Nephron (organoid): Measurements from ENCODE around the gene HIVEP1.

Source experiments
- H3K27ac Mint-ChIP-seq, 3 experiments: 2 replicates each; pipeline ENCODE4 v1.8.0; 2020; ENCODE audit warnings: mixed read lengths in 3 of 3, mild to moderate bottlenecking in 2 of 3, moderate library complexity in 1 of 3
- H3K27me3 Mint-ChIP-seq: 2 replicates; pipeline ENCODE4 v1.8.0; 2021; ENCODE audit warnings: low read depth, mild to moderate bottlenecking, moderate library complexity, mixed read lengths
- H3K36me3 Mint-ChIP-seq: 2 replicates; pipeline ENCODE4 v1.8.0; 2020; ENCODE audit warnings: low read depth, mixed read lengths
- H3K4me1 Mint-ChIP-seq: 2 replicates; pipeline ENCODE4 v1.8.0; 2020; ENCODE audit warnings: mixed read lengths
- H3K4me3 Mint-ChIP-seq, 3 experiments: 2 replicates each; pipeline ENCODE4 v1.8.0; 2020; ENCODE audit warnings: mild to moderate bottlenecking in 3 of 3, mixed read lengths in 3 of 3, moderate library complexity in 2 of 3
- H3K9me3 Mint-ChIP-seq: 2 replicates; pipeline ENCODE4 v1.8.0; 2020; ENCODE audit warnings: mixed read lengths
- TF ChIP-seq, protein P1 (sequence below), 3 experiments: fragments of 200-600 bp; sonication (generic); IDR thresholded peaks; one replicate each; pipeline ENCODE4 v1.5.0; 2021; ENCODE audit warnings: antibody characterized with exemption in 3 of 3; ENCODE audit not compliant: unreplicated experiment in 3 of 3

The HIVEP1 gene

DNA sequence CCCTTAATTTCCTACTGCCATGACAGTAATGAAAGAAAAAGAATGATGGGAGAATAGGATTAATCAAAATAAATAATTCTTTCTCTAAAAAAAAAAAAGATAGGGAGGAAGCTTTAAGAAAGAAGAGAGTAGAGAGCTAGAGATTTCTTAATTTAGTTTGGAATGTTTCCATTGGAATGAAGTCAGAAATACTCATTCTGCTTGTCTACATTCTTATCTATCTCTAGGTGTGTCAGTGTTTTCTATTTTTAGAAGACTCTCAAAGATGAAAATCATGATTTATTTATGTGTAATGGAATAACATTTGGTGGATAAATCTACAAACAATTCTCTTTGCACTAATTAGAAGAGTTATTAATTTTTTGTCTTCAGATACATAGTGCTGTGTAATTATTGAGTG, 38.0 kb upstream of the HIVEP1 start:
- Mint-ChIP-seq H3K4me3 (no peak overlapping the region), H3K27ac (peak overlapping the region in 1 of 3 experiments; percentile 12), H3K4me1 (peaks cover 33% of the 10 kb centered on the region), H3K9me3 (peaks cover 2% of the 10 kb centered on the region), H3K36me3 (no peaks in the 10 kb centered on the region), H3K27me3 (no peaks in the 10 kb centered on the region)
- TF ChIP-seq, protein P1, sequence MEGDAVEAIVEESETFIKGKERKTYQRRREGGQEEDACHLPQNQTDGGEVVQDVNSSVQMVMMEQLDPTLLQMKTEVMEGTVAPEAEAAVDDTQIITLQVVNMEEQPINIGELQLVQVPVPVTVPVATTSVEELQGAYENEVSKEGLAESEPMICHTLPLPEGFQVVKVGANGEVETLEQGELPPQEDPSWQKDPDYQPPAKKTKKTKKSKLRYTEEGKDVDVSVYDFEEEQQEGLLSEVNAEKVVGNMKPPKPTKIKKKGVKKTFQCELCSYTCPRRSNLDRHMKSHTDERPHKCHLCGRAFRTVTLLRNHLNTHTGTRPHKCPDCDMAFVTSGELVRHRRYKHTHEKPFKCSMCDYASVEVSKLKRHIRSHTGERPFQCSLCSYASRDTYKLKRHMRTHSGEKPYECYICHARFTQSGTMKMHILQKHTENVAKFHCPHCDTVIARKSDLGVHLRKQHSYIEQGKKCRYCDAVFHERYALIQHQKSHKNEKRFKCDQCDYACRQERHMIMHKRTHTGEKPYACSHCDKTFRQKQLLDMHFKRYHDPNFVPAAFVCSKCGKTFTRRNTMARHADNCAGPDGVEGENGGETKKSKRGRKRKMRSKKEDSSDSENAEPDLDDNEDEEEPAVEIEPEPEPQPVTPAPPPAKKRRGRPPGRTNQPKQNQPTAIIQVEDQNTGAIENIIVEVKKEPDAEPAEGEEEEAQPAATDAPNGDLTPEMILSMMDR (IDR thresholded peaks at IDR 0.05; ENCODE audit: unreplicated experiment in 3 of 3) = no peak

DNA sequence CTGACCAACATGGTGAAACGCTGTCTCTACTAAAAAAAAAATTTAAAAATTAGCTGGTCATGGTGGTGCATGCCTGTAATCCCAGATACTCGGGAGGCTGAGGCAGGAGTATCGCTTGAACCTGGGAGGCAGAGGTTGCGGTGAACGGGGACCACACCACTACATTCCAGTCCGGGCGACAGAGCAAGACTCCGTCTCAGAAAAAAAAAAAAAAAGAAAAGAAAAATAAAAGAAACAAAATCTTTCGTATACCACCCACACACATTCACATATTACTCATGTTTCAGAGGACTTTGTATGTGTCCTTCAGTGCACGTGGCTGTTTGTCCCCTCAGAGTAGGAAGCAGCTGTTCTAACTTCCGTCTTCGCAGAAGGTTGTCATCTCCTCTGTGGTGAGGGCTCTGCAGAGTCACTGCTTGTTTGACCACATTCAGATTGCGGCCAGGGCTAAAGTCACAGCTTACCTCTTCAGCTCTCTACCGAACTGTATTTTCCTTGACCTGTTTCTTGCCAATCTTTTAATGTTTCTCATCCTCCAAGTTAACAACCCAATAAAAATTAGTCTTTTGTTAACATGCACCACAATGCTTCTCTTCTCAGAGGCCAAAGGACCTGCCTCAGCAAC, 36.6 kb upstream of the HIVEP1 start:
- Mint-ChIP-seq H3K27me3 (no peaks in the 10 kb centered on the region), H3K36me3 (no peaks in the 10 kb centered on the region)
- TF ChIP-seq, protein P1 (IDR thresholded peaks at IDR 0.05; ENCODE audit: unreplicated experiment in 3 of 3) = no peak

DNA sequence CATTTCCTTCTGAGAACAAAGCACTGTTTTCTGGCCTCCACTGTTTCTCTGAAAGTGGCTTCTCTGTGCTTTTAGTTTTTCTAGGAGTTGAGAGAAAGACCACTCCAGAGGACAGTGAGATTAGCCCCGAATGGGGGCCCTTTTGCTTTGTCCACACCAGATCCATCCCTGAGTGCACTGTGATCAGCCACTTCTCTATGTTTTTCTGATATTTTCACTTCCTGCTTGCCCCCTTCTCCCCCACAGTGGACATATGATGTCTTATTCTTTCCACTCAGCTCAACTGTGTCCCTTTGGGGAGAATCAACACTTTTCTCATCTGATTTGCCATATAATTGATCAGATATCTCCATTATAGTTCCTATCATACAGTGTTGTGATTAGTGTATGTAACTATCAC, 35.6 kb upstream of the HIVEP1 start:
- no peak overlapping the region for H3K4me3 Mint-ChIP-seq
- H3K27me3 Mint-ChIP-seq = no peaks in the 10 kb centered on the region
- no peak overlapping the region for H3K27ac Mint-ChIP-seq
- no peaks in the 10 kb centered on the region for H3K36me3 Mint-ChIP-seq
- peaks cover 24% of the 10 kb centered on the region for H3K4me1 Mint-ChIP-seq
- no peaks in the 10 kb centered on the region for H3K9me3 Mint-ChIP-seq
- TF ChIP-seq, protein P1 (IDR thresholded peaks at IDR 0.05; ENCODE audit: unreplicated experiment in 3 of 3) = no peak

More for the DNA sequence above, 36.6 kb upstream of the HIVEP1 start:
- Mint-ChIP-seq H3K4me1 (peaks cover 29% of the 10 kb centered on the region), H3K4me3 (no peak overlapping the region), H3K27ac (no peak overlapping the region), H3K9me3 (no peaks in the 10 kb centered on the region)

DNA sequence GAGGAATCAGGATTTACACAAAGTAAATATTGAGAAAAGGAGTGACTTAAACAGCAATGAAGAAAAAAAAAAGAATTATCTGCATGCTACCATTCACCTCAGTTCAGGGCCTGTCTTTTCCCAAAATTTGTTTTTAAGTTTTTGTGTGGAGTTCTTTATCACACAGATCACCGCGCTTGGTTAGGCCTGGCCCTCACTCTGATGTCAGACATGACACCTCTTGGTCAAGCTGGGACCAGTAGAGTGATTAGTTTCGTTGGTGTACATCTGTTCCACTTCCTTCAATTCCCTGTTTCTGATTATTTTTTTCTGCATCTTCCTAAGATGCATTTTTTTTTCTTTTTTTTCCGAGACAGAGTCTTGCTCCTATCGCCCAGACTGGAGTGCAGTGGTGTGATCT, 34.9 kb upstream of the HIVEP1 start:
- TF ChIP-seq, protein P1 (IDR thresholded peaks at IDR 0.05; ENCODE audit: unreplicated experiment in 3 of 3) = no peak
- Mint-ChIP-seq H3K4me3 (no peak overlapping the region), H3K27ac (no peak overlapping the region), H3K9me3 (no peaks in the 10 kb centered on the region), H3K27me3 (no peaks in the 10 kb centered on the region), H3K36me3 (no peaks in the 10 kb centered on the region), H3K4me1 (peaks cover 24% of the 10 kb centered on the region)

DNA sequence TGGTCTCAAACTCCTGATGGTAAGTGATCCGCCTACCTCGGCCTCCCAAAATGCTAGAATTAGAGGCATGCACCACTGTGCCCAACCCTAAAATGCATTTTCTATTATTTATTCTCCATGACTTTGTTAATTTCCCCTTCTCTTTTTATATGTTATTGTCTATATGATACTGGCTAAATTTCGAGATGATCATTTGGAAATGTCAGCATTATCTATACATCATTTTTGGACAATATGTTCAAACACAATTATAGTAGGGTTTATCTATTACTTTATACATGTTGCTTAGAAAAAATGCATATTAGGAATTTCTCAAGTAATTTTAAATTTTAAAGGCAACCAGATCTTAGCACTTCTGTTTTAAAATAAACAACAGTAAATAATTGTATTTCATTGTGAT, 34.4 kb upstream of the HIVEP1 start:
- no peak overlapping the region for H3K27ac Mint-ChIP-seq
- H3K36me3 Mint-ChIP-seq = no peaks in the 10 kb centered on the region
- H3K27me3 Mint-ChIP-seq = no peaks in the 10 kb centered on the region
- TF ChIP-seq, protein P1 (IDR thresholded peaks at IDR 0.05; ENCODE audit: unreplicated experiment in 3 of 3) = no peak
- H3K4me1 Mint-ChIP-seq = peaks cover 24% of the 10 kb centered on the region
- H3K4me3 Mint-ChIP-seq = no peak overlapping the region
- no peaks in the 10 kb centered on the region for H3K9me3 Mint-ChIP-seq
